OCI-LY7 (cell line): ENCODE data around the gene ELOVL1.

ENCODE experiments used
- EZH2phosphoT487 ChIP-seq: fragments of 200-600 bp; sonication (generic); IDR thresholded peaks from 2 replicates; pipeline ENCODE4 v1.6.1; 2018; ENCODE audit warnings: low read depth, borderline replicate concordance, mild to moderate bottlenecking, mixed run types, antibody characterized with exemption, low read length, moderate library complexity, mixed read lengths
- TF ChIP-seq, protein P1 (sequence below): fragments of 200-600 bp; sonication (generic); conservative IDR thresholded peaks from 2 replicates; pipeline ENCODE4 v1.5.1; 2014; ENCODE audit warnings: mild to moderate bottlenecking, antibody characterized with exemption, low read length, moderate library complexity, mixed read lengths

DNA sequence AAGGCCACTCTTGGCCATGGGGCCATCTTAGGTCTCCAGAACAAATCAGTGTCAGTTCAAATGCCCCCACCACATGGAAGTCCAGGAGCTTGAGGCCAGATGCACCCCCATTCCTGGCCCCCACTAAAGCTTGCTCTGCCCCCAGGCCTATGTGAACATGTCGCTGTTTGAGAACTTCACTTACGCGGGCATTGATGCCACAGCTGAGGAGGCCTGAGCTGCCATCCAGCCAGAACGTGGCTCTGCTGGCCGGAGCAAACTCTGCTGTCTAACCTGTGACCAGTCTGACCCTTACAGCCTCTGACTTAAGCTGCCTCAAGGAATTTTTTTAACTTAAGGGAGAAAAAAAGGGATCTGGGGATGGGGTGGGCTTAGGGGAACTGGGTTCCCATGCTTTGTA is 45.3 kb downstream of the ELOVL1 start:
- TF ChIP-seq, protein P1, sequence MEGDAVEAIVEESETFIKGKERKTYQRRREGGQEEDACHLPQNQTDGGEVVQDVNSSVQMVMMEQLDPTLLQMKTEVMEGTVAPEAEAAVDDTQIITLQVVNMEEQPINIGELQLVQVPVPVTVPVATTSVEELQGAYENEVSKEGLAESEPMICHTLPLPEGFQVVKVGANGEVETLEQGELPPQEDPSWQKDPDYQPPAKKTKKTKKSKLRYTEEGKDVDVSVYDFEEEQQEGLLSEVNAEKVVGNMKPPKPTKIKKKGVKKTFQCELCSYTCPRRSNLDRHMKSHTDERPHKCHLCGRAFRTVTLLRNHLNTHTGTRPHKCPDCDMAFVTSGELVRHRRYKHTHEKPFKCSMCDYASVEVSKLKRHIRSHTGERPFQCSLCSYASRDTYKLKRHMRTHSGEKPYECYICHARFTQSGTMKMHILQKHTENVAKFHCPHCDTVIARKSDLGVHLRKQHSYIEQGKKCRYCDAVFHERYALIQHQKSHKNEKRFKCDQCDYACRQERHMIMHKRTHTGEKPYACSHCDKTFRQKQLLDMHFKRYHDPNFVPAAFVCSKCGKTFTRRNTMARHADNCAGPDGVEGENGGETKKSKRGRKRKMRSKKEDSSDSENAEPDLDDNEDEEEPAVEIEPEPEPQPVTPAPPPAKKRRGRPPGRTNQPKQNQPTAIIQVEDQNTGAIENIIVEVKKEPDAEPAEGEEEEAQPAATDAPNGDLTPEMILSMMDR: no peak
- no peak for TF ChIP-seq EZH2phosphoT487
